GM19372 (cell line): ENCODE data around the gene RASSF5.

Source experiments
- ATAC-seq: cut with Tn5 transposase; IDR thresholded peaks from one replicate; pipeline ENCODE4 v1.9.1; 2021; ENCODE audit warnings: mild to moderate bottlenecking, low read depth, moderate library complexity; ENCODE audit not compliant: unreplicated experiment

Gene RASSF5

GRCh38 chr1:206540044-206540780 lies 32.9 kb downstream of the RASSF5 start:
- no peak for ATAC-seq

- no peak for ATAC-seq
Measured at GRCh38 chr1:206541236-206541833, 34.0 kb downstream of the RASSF5 start.

GRCh38 chr1:206544562-206545257 lies 37.4 kb downstream of the RASSF5 start:
- ATAC-seq: no peak

GRCh38 chr1:206545351-206545750 lies 38.0 kb downstream of the RASSF5 start:
- no peak for ATAC-seq

- no peak for ATAC-seq
Measured at GRCh38 chr1:206547104-206547503, 39.8 kb downstream of the RASSF5 start.

GRCh38 chr1:206550446-206550845 lies 43.1 kb downstream of the RASSF5 start:
- ATAC-seq: no peak

GRCh38 chr1:206551296-206551985 lies 44.1 kb downstream of the RASSF5 start:
- no peak for ATAC-seq

- ATAC-seq: no peak
Measured at GRCh38 chr1:206551986-206552326, 44.6 kb downstream of the RASSF5 start.

- no peak for ATAC-seq
Measured at GRCh38 chr1:206554211-206554610, 46.9 kb downstream of the RASSF5 start.

- ATAC-seq: no peak
Measured at GRCh38 chr1:206554701-206555472, 47.6 kb downstream of the RASSF5 start.

- ATAC-seq: no peak
Measured at GRCh38 chr1:206555473-206555935, 48.2 kb downstream of the RASSF5 start.

GRCh38 chr1:206556047-206556749 lies 48.9 kb downstream of the RASSF5 start:
- ATAC-seq: no peak

- peak; percentile 50 for ATAC-seq
Measured at GRCh38 chr1:206556750-206557635, 49.7 kb downstream of the RASSF5 start.

GRCh38 chr1:206557636-206558473 lies 50.5 kb downstream of the RASSF5 start:
- no peak for ATAC-seq

GRCh38 chr1:206558794-206559671 lies 51.7 kb downstream of the RASSF5 start:
- no peak for ATAC-seq

- no peak for ATAC-seq
Measured at GRCh38 chr1:206559672-206559995, 52.3 kb downstream of the RASSF5 start.
